ENCODE measurements around the gene TAOK2. TPM values are rescaled to one million over a fixed set of nuclear protein-coding genes. Genes with fewer than 3 reads are reported as not detected.

The TAOK2 gene
- total RNA-seq, result 25.2 and 28.7 TPM in 2 replicates

DNA sequence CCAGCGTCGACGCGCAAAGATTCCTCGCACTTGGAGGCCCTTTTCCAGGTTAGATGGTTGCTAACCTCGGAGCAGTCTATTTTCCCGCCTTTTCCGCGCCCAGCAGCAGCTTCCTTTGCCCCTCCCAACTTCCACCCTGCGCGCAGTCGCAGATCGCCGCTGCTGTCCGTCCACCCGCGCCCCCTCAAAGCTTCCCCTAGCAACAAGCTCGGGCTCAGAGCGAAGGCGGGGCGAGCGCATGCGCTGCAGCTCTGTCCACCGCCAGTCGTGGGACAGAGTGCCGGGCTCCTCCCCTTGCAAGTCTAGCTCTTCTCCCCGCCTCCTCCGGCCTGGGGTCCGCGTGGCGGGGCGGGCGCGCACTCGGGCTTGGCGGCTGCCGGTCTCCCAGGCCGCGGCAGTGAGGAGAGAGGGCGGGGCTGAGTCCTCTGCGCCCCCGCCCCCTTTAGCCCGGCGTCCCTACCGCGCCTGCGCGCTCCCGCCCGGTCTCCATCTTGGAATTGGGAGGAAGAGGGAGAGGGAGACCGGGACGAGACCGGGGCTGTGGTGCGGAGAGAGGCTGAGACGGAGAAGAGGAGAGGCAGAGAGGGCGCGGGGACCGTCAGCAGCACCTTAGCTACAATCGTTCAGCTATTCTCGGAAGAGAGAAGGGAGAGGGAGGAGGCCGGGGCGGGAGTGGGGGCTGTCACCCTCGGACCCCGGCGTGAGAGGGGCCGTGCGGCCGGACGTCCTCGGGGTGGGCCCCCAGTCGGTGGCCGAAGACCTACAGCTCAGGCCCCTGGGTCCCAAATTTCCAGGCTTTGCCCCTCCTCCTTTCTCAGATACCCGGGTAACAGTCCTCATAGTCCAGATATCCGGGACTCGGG lies at the start of gene TAOK2:
Gene TAOK2 (plus strand): TSS at position 485 of the 863 bp plus-strand sequence. CDS start 3,905 bp downstream, outside the sequence.

DNA sequence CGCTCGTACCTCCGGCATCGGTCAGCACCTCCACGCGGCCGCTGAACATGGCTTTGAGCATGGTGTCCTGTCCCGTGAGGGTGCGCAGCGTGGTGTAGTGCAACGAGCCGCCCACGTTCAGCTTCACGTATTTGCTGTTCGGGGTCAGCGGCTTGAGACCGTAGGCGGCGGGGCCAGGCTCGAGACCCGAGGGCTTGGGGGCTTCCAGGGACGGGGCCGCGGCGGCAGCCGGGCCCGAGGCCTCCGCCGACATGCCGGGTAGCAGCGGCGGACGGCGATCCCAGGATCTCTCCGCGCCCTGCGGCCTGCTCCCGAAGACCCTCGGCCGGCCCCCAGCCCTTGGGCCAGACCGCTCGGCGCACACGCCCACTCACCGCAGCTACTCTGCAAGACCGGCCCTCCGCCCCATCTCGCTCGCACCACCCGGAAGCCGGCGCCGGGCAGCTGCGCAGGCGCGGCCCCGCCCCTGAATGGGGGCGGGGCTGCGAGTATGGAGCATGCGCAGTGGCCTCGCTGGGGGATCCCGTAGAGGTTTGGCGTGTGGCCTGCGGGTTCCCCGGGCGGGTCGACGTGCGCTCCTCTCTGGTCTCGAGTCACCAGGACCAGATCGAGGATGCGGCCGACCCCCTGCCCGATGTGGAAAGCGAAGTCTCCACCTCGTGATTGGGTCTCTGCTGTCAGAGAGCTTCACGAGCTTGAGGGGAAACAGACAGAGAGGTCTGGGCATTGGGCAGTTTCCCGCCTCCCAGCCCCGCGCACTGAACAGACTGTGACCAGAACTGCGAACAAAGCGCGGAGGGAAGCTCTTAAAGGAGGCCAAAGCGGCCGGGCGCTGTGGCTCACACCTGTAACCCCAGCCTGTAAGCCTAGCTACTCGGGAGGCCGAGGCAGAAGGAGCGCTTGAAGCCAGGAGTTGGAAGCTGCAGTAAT lies 47.6 kb upstream of the TAOK2 start, which contains the start of gene KCTD13:
Gene KCTD13 (minus strand): TSS at position 446 of the 930 bp plus-strand sequence. CDS start 193 bp downstream, at position 253.

DNA sequence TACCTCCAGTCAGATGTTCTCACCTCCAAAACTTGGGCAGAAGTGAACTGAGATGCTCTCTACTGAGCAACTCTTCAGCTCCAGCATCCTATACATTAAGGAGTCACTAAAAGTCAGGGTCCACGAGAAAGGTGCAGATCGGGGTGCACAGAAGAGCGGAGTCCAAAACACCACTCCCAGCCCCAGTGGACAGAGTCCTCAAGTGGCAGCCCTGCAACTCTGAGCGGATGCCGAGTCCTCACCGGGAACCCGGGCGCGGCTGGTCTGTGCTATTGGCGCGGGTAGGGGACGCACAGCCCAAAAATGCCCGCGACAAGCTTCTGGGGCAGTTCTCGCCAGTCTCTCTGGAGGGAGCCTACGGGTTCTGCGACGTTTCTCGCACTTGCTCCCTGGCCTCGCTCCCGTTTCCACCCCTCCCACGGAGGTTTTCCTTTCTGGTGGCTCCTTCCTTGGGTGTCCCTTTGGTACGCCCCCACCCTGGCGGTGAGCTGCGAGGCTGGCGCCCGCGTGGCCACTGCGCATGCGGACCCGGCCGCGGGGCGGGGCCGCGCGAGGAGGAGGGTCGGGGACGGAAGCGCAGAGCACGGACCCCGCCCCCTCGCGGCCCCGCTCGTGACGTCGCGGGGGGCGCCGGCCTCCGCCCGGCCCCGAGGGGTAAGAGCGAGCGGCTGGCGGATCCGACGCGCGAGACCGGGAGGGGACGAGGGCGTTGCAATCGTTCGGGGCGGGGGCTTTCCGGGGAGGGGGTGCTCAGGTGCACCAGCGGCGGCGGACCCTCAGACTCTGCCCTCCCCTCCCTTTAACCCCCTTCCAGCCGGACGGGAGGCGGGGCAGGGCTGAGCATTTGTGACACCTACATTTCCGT lies 12.0 kb upstream of the TAOK2 start, which contains the start of gene TMEM219:
Gene TMEM219 (plus strand): TSS at position 601 of the 865 bp plus-strand sequence. CDS start 1,065 bp downstream, outside the sequence.

DNA sequence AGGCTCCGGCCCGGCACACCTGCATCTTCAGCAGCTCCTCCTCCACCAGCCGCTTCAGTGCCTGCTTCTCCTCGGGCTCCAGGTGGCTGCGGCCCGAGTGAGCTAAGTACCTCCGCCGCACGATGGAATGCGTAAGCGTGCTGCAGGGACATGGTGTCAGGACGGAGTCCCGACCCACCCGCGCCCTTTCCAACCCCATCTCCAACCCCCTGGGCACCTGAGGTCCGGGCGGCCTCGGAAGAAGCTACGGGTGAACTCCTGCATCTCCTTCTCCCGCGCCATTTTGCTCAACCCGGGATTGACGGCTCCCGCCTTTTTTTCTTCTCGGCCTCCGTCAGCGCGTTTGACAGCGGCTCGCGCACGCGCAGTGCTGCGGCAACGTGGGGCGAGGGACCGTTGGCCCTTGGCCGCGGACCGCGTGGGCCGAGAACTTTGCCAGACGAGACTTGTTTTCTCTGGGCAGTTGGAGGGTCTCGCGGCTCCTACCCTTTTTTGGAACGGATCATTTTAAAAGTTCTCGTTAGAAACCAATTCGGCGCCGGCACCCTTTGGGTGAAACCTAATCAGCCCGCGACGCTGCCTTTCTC lies 21.7 kb downstream of the TAOK2 start, which contains the start of gene HIRIP3:
Gene HIRIP3 (minus strand): TSS at position 294 of the 587 bp plus-strand sequence. CDS start 12 bp downstream, at position 282.

DNA sequence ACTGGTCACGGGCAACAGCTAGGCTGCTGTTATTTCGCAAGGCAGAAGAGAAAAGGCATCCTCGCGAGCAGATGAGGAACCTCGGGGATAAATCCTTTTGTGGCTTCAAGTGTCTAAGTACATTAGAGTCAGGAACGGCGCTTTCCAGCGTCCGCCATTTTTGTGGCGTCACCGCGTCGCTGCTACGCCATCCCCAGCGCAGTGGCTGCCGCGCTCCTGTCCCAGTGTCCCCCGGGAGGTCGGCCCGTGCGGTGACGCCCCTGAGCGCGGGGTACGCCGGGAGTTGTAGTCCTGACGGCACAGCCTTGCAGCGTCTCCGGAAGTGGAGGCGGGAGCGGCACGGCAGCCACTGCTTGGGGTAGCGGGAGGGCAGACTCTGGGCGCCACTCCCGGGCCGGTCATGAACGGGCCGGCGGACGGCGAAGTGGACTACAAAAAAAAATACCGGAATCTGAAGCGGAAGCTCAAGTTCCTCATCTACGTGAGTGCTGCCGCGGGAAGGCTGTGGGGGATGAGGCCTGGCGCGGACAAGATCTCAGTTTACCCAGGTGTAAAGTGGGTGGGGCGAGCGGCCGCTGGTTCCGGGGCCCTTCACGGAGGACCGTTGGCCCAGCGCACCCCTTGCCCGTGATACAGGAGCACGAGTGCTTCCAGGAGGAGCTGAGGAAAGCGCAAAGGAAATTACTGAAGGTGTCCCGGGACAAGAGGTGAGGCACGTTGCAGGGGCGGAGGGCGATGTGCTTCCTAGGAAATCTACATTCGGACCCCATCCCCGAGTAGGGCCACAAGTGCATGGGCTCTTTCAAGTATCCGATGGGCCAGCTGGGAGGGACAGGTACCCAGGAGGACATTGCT lies 22.5 kb downstream of the TAOK2 start, which contains the start of gene INO80E:
Gene INO80E (plus strand): TSS at position 331 of the 855 bp plus-strand sequence. CDS start 70 bp downstream, at position 401.

DNA sequence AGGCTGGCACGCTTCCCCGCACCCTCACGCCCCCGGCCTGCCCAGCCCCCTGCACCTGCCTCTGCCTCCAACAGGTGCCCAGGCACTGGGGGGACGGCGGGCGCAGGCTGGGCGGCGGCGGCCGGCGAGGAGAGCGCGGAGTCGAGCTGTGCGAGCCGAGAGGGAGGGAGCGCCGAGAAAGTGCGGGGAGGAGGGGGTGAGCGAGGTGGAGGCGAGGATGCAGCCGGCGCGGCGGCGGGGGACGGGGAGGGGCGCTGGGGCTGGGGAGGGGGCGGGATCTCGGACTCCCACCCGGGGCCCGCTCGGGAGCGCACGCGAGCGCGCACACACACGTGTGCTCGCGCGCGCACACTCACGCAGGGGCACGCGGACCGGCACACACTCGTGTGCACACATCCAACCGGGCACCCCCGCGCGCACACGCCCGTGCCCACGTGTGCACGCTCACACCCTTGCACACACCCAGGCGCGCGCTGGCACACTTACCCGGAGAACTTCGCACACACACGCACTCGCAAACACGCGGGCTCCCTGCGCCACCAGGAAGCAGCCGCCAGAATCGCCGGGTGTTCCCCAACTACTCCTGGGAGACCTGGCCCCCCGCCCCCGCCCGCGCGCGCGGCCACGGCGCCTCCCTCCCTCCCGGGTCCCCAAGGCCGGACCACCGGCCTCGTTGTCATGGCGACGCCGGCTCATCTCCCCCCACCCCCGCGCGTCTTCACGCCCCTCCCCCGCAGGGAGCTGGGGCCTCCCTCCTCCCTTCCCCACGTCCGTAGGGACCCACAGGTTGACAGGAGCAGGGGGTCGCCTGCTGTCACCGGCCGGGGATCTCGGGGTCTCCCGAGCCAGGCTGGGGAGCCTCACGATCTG lies 37.4 kb downstream of the TAOK2 start, which contains the start of gene DOC2A:
Gene DOC2A (minus strand): TSS at position 184 of the 870 bp plus-strand sequence. CDS start 805 bp downstream, outside the sequence.

DNA sequence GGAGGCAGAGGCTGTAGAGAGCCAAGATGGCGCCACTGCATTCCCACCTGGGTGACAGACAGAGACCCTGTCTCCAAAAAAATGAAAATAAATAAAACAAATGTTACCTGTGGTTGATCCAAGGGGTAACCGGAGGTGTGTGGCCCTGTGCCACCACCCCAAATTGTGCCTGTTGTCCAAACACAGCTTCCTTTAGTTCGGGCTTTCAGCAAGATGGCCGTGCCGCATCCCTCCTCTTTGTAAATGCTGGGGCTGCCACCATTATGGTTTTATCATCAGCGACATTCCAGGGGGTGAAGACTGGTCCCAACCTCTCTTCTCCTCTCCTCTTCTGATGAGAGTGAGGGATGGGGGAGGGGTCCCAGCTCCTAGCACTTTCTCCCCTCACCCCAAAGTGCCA lies 49.2 kb downstream of the TAOK2 start, which contains the start of gene C16orf92:
Gene C16orf92 (plus strand): TSS at position 312 of the 400 bp plus-strand sequence. CDS start 143 bp downstream, outside the sequence.

DNA sequence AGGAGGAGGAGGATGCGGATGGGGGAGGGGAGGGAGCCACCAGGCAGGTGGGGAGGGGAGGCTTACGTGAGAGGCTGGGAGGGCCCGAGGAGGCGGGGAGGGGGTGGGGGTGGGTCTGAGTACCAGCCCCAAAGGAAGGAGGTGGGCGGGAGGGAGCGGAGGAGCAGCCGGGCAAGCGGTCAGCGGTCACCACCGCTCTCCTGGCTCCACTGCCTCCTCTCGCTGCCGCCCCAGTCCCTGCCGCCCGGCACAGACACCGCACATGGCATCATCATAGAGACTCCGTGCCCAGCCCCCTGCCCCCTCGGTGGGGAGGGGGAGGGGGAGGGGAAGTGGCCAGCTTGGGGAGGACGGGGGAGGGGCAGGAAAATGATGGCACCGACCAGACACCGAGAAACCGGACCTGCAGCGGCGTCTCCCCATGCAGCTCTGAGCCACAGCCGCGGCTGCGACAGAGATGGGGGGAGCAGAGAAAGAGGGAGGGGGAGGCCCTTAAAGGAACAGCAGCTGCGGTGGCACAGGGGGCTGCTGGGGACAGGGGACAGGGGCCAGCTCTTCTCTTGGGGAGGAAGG lies 57.3 kb downstream of the TAOK2 start, which contains the start of gene TLCD3B:
Gene TLCD3B (minus strand): TSS at position 431 of the 573 bp plus-strand sequence. CDS start 744 bp downstream, outside the sequence.

Other genes starting within 250 kb of the TAOK2 start
- gene C16orf54, start 227.9 kb upstream of the TAOK2 start, total RNA-seq, result not detected in 2 replicates
- gene ZG16, start 195.6 kb upstream of the TAOK2 start, total RNA-seq, result not detected in 2 replicates
- gene KIF22, start 183.1 kb upstream of the TAOK2 start, total RNA-seq, result 13.7 and 14.5 TPM in 2 replicates
- gene MAZ, start 167.3 kb upstream of the TAOK2 start, total RNA-seq, result 135 and 146 TPM in 2 replicates
- not detected in 2 replicates for gene PRRT2, start 161.7 kb upstream of the TAOK2 start, total RNA-seq
- 18.3 and 24.3 TPM in 2 replicates for gene PAGR1, start 157.7 kb upstream of the TAOK2 start, total RNA-seq
- 104 and 244 TPM in 2 replicates for gene MVP, start 153.4 kb upstream of the TAOK2 start, total RNA-seq
- gene CDIPT, start 110.6 kb upstream of the TAOK2 start, total RNA-seq, result 62.4 and 65.3 TPM in 2 replicates
- 5.3 and 8.7 TPM in 2 replicates for gene SEZ6L2, start 74.3 kb upstream of the TAOK2 start, total RNA-seq
- gene ASPHD1, start 73.4 kb upstream of the TAOK2 start, total RNA-seq, result 1.7 and 8.9 TPM in 2 replicates
- gene KCTD13, start 47.6 kb upstream of the TAOK2 start, total RNA-seq, result 14.2 and 15.3 TPM in 2 replicates
- 66.7 and 80.6 TPM in 2 replicates for gene TMEM219, start 11.8 kb upstream of the TAOK2 start, total RNA-seq
- 5.1 and 10.2 TPM in 2 replicates for gene HIRIP3, start 21.7 kb downstream of the TAOK2 start, total RNA-seq
- 21.0 and 28.1 TPM in 2 replicates for gene INO80E, start 22.4 kb downstream of the TAOK2 start, total RNA-seq
- gene DOC2A, start 37.2 kb downstream of the TAOK2 start, total RNA-seq, result 0.72 TPM in 1 of 2 replicates, not detected in the other
- gene C16orf92, start 49.3 kb downstream of the TAOK2 start, total RNA-seq, result not detected in 2 replicates
- gene TLCD3B, start 57.4 kb downstream of the TAOK2 start, total RNA-seq, result not detected in 2 replicates
- 688 and 703 TPM in 2 replicates for gene ALDOA, start 91.9 kb downstream of the TAOK2 start, total RNA-seq
- gene PPP4C, start 102.1 kb downstream of the TAOK2 start, total RNA-seq, result 146 and 274 TPM in 2 replicates
- gene TBX6, start 118.1 kb downstream of the TAOK2 start, total RNA-seq, result 0.48 and 1.1 TPM in 2 replicates
- gene YPEL3, start 122.3 kb downstream of the TAOK2 start, total RNA-seq, result 9.6 and 9.9 TPM in 2 replicates
- gene GDPD3, start 139.7 kb downstream of the TAOK2 start, total RNA-seq, result 1.9 and 5.1 TPM in 2 replicates
- 10.7 and 14.0 TPM in 2 replicates for gene MAPK3, start 149.4 kb downstream of the TAOK2 start, total RNA-seq
- gene CORO1A, start 209.7 kb downstream of the TAOK2 start, total RNA-seq, result 1.3 and 2.9 TPM in 2 replicates
- 276 and 284 TPM in 2 replicates for gene BOLA2B, start 219.8 kb downstream of the TAOK2 start, total RNA-seq
- gene SLX1A, start 220.0 kb downstream of the TAOK2 start, total RNA-seq, result 28.9 and 49.7 TPM in 2 replicates
- 3.6 and 4.3 TPM in 2 replicates for gene SULT1A3, start 225.4 kb downstream of the TAOK2 start, total RNA-seq

Measured in tracheal epithelial cell (primary cell).